Kidney (tissue), 14 donors: Measurements from ENCODE around the gene PRR33. TPM values are rescaled to one million over a fixed set of nuclear protein-coding genes. Genes with fewer than 3 reads are reported as not detected.

Source experiments
- DNase-seq, 5 donors: peaks; one replicate each; pipeline ENCODE4 v3.0.0-alpha.2; 2013 to 2020
- FAIRE-seq: peaks from 2 replicates; lab custom pipeline; 2012; peaks lifted over from hg19 to GRCh38; lab: Jason Lieb, UNC
- H3K27ac ChIP-seq, 2 donors: one replicate each; pipeline ENCODE4 v1.7.0; 2013; ENCODE audit warnings: low read depth in 2 of 2, low read length in 2 of 2, inconsistent platforms in 1 of 2
- H3K27me3 ChIP-seq: one replicate; pipeline ENCODE4 v1.7.1; 2013; ENCODE audit warnings: low read length, inconsistent platforms; ENCODE audit not compliant: control insufficient read depth, insufficient read depth
- H3K36me3 ChIP-seq, 3 donors: one replicate each; pipeline versions ENCODE4 v1.7.0 to v1.7.1; 2013; ENCODE audit warnings: low read length in 3 of 3, control low read depth in 1 of 3, inconsistent platforms in 1 of 3; ENCODE audit not compliant: insufficient read depth in 3 of 3, control insufficient read depth in 2 of 3
- H3K4me1 ChIP-seq, 3 donors: one replicate each; pipeline versions ENCODE4 v1.7.0 to v1.7.1; 2013; ENCODE audit warnings: low read length in 3 of 3, inconsistent platforms in 1 of 3, low read depth in 1 of 3; ENCODE audit not compliant: control insufficient read depth in 2 of 3, insufficient read depth in 2 of 3
- H3K4me3 ChIP-seq, 3 donors: one replicate each; pipeline versions ENCODE4 v1.7.0 to v1.8.1; 2013; ENCODE audit warnings: low read length in 3 of 3, control low read depth in 1 of 3, inconsistent platforms in 1 of 3
- H3K9ac ChIP-seq, 3 donors: one replicate each; pipeline versions ENCODE4 v1.7.0 to v1.7.1; 2013; ENCODE audit warnings: low read length in 3 of 3, control low read depth in 1 of 3, inconsistent platforms in 1 of 3
- H3K9me3 ChIP-seq, 3 donors: one replicate each; pipeline versions ENCODE4 v1.7.0 to v1.7.1; 2013; ENCODE audit warnings: low read length in 3 of 3, control low read depth in 1 of 3, inconsistent platforms in 1 of 3; ENCODE audit not compliant: control insufficient read depth in 2 of 3, insufficient read depth in 1 of 3
- CTCF ChIP-seq: IDR thresholded peaks from 3 replicates; pipeline ENCODE4 v1.5.1; 2012; ENCODE audit warnings: mild to moderate bottlenecking, moderate library complexity, borderline replicate concordance; ENCODE audit not compliant: insufficient read depth; ENCODE audit errors: extremely low read depth
- intact Hi-C: fragments of 100-400 bp; cut with DNase I; formaldehyde crosslinking; loops from one replicate; pipeline ENCODE4 v1.11.1; 2022
- polyA plus RNA-seq: library from polyadenylated mRNA; stranded (reverse); fragments of 350-450 nt; fragmentation: Illumina TruSeq; extraction: RNeasy Lipid Tissue Mini Kit (QIAGEN cat#74804); gene quantifications from one replicate; pipeline ENCODE4 v1.2.3, GENCODE V29; 2014; ENCODE audit warnings: low read depth, low replicate concordance; ENCODE audit not compliant: insufficient read depth
- total RNA-seq: library from RNA; stranded (reverse); fragmentation: NEBNext Ultra II Directional; extraction: Animal tissue kit (Norgen Biotek cat#: 25700); gene quantifications from one replicate; pipeline ENCODE4 v1.2.1, GENCODE V29; 2021
- donor health status: control.
- donor health status: control.
- donor health status: control.
- donor health status: control.
- donor health status: control.
- donor health status: DM: yes; HTN: yes; CAD: no.
- donor health status: Normal renal cell carcinoma (clear cell type).

PRR33 gene
- total and polyA plus RNA-seq, 2 donors from 2014 or later: not detected

- Histone ChIP-seq H3K27ac (no peak overlapping the region), H3K36me3 (no peaks in the 10 kb centered on the region), H3K4me3 (no peak overlapping the region), H3K9me3 (no peaks in the 10 kb centered on the region), H3K4me1 (no peaks in the 10 kb centered on the region), H3K9ac (no peak overlapping the region), H3K27me3 (no peaks in the 10 kb centered on the region)
- FAIRE-seq: no peak
- TF ChIP-seq CTCF: no peak
- intact Hi-C loops: no loop called here
- peak in 2 of 5 donors; percentile 43 to 47 for DNase-seq
Measured at GRCh38 chr11:1890856-1891830, 552 bp downstream of the PRR33 start.

GRCh38 chr11:1889941-1890855 is 1.5 kb downstream of the PRR33 start:
- Histone ChIP-seq H3K27ac (no peak overlapping the region), H3K27me3 (no peaks in the 10 kb centered on the region), H3K9ac (no peak overlapping the region), H3K4me3 (no peak overlapping the region), H3K36me3 (no peaks in the 10 kb centered on the region), H3K4me1 (no peaks in the 10 kb centered on the region), H3K9me3 (no peaks in the 10 kb centered on the region)
- no peak for TF ChIP-seq CTCF
- DNase-seq (no peak), FAIRE-seq (no peak)
- intact Hi-C loops: no loop called here

- DNase-seq (peak in 4 of 5 donors; percentile 52 to 86 (median 60)), FAIRE-seq (no peak)
- no peaks in the 10 kb centered on the region for H3K27me3 ChIP-seq
- H3K36me3 ChIP-seq: no peaks in the 10 kb centered on the region
- no peak overlapping the region for H3K27ac ChIP-seq
- no peaks in the 10 kb centered on the region for H3K4me1 ChIP-seq
- no peaks in the 10 kb centered on the region for H3K9me3 ChIP-seq
- no peak overlapping the region for H3K9ac ChIP-seq
- no peak for TF ChIP-seq CTCF
- intact Hi-C loops: no loop called here
- no peak overlapping the region for H3K4me3 ChIP-seq
Measured at GRCh38 chr11:1889224-1889930, 2.3 kb downstream of the PRR33 start.
